ENCODE measurements around the gene ASCL4. TPM values are rescaled to one million over a fixed set of nuclear protein-coding genes. Genes with fewer than 3 reads are reported as not detected.

Gene ASCL4
- total and polyA plus RNA-seq, 2 of the 4 experiments (the other 2 are of a cell fraction): not detected

GRCh38 chr12:107749083-107749482 is 25.4 kb upstream of the ASCL4 start:
- POLR2A ChIA-PET (ENCODE audit: unreplicated experiment): no interaction called here
- no peak overlapping the region for H4K5ac ChIP-seq (ENCODE audit: low read depth, low read length)
- DNase-seq: peak; percentile 17
- H3K9me3 ChIP-seq (ENCODE audit: control insufficient read depth, insufficient read depth, low read length): no peaks in the 10 kb centered on the region
- H3K79me1 ChIP-seq (ENCODE audit: low read depth in 1 of 2, low read length in 2 of 2): peaks cover 44 to 53% of the 10 kb centered on the region in 2 experiments
- H3K4me3 ChIP-seq (ENCODE audit: insufficient read depth, low read depth, low read length): no peak overlapping the region
- peak overlapping the region; percentile 33; the same call in 1 of the 2 replicates for H3K4me2 ChIP-seq (ENCODE audit: low read depth, low read length)
- H3K18ac ChIP-seq (ENCODE audit: low read depth, low read length): no peak overlapping the region
- ATAC-seq (ENCODE audit: low read depth): peak; percentile 48
- H4K8ac ChIP-seq (ENCODE audit: low read depth in 2 of 2, low read length in 2 of 2): no peak overlapping the region
- H2BK5ac ChIP-seq (ENCODE audit: low read depth, low read length, poor library complexity, severe bottlenecking): peak overlapping the region; percentile 4
- H3K56ac ChIP-seq (ENCODE audit: extremely low read depth, insufficient read depth, low read length): no peak overlapping the region
- intact Hi-C loops (cut with micrococcal nuclease) (loop anchor here (5.0 kb wide), 1 partner anchor 47 kb away; no protein-coding TSS in a partner anchor), dilution Hi-C loops (cut with HindIII; ENCODE audit: low sequenced_read_pairs, unreplicated experiment) (no loop called here), in situ Hi-C loops (cut with MboI; ENCODE audit: low sequenced_read_pairs) (no loop called here)
- no peak for TF ChIP-seq CEBPB (IDR thresholded peaks at IDR 0.05; ENCODE audit: low read depth, low read length)
- no peak for TF ChIP-seq MAZ (IDR thresholded peaks at IDR 0.05; ENCODE audit: borderline replicate concordance, low read depth, low read length)
- no peak for TF ChIP-seq BHLHE40 (IDR thresholded peaks at IDR 0.05; ENCODE audit: low read depth, low read length)
- TF ChIP-seq POLR2A (IDR thresholded peaks at IDR 0.05; ENCODE audit: low read depth, low read length): no peak
- TF ChIP-seq NFE2L2 (IDR thresholded peaks at IDR 0.05; ENCODE audit: low read depth, low read length): no peak
- TF ChIP-seq MXI1 (IDR thresholded peaks at IDR 0.05; ENCODE audit: borderline replicate concordance, low read depth, low read length): no peak
- no peak for TF ChIP-seq ELK1 (IDR thresholded peaks at IDR 0.05; ENCODE audit: borderline replicate concordance, low read depth, low read length)
- no peak for TF ChIP-seq CTCF (conservative IDR thresholded peaks at IDR 0.05; ENCODE audit: low read depth, low read length)
- no peak for TF ChIP-seq MAFK (IDR thresholded peaks at IDR 0.05; ENCODE audit: low read depth, low read length)
- TF ChIP-seq FOS (IDR thresholded peaks at IDR 0.05; ENCODE audit: low read depth, low read length): no peak
- TF ChIP-seq, protein P1, sequence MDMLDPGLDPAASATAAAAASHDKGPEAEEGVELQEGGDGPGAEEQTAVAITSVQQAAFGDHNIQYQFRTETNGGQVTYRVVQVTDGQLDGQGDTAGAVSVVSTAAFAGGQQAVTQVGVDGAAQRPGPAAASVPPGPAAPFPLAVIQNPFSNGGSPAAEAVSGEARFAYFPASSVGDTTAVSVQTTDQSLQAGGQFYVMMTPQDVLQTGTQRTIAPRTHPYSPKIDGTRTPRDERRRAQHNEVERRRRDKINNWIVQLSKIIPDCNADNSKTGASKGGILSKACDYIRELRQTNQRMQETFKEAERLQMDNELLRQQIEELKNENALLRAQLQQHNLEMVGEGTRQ (IDR thresholded peaks at IDR 0.05; ENCODE audit: low read depth, low read length): no peak
- no peak for TF ChIP-seq RCOR1 (IDR thresholded peaks at IDR 0.05; ENCODE audit: insufficient replicate concordance, low read length)
- no peak for TF ChIP-seq RAD21 (IDR thresholded peaks at IDR 0.05; ENCODE audit: low read length)
- TF ChIP-seq SMC3 (IDR thresholded peaks at IDR 0.05; ENCODE audit: low read depth, low read length): no peak
- no peak for TF ChIP-seq RFX5 (IDR thresholded peaks at IDR 0.05; ENCODE audit: low read depth, low read length)
- TF ChIP-seq CHD1 (IDR thresholded peaks at IDR 0.05; ENCODE audit: low read depth, low read length): no peak
- no peak overlapping the region for H2AK5ac ChIP-seq (ENCODE audit: low read depth, low read length)
- peaks cover 33% of the 10 kb centered on the region for H3K36me3 ChIP-seq (ENCODE audit: control insufficient read depth, insufficient read depth, low read length)
- no peak overlapping the region for H3K27ac ChIP-seq (ENCODE audit: insufficient read depth, low read length)
- 60 to 100% methylated on average over 1 of the region's 1 CpG for WGBS, 2 experiments (ENCODE audit: extremely low coverage in 2 of 2, insufficient read length in 1 of 2)
- no peak overlapping the region for H2AK9ac ChIP-seq (replicated peaks; ENCODE audit: low read depth, low read length, poor library complexity)
- no peak overlapping the region for H4K91ac ChIP-seq (ENCODE audit: insufficient read depth, low read depth, low read length)
- no peaks in the 10 kb centered on the region for H3K27me3 ChIP-seq (ENCODE audit: control insufficient read depth, insufficient read depth, low read length)
- H3K4me1 ChIP-seq (ENCODE audit: control insufficient read depth, insufficient read depth, low read length): peaks cover 11% of the 10 kb centered on the region
- peaks cover 33% of the 10 kb centered on the region for H4K20me1 ChIP-seq (ENCODE audit: insufficient read depth, low read length)
- CTCF ChIA-PET: no interaction called here
- peaks cover 16% of the 10 kb centered on the region for H3K9me1 ChIP-seq (ENCODE audit: insufficient read depth, low read length)
- H3K14ac ChIP-seq (replicated peaks; ENCODE audit: low read depth, low read length): no peak overlapping the region
- no peak overlapping the region for H2BK20ac ChIP-seq (ENCODE audit: low read depth, low read length)
- H2BK15ac ChIP-seq (ENCODE audit: low read depth, low read length): no peak overlapping the region
- no TSS peak for BruUV-seq (replicated peaks)
- no peak overlapping the region for H3K23ac ChIP-seq (ENCODE audit: low read depth, low read length)
- H3K9ac ChIP-seq (ENCODE audit: low read depth, low read length): no peak overlapping the region
- H2BK120ac ChIP-seq (ENCODE audit: low read depth, low read length): no peak overlapping the region
- H2AFZ ChIP-seq (replicated peaks; ENCODE audit: low read length, poor library complexity): no peak overlapping the region
- H3K4ac ChIP-seq (ENCODE audit: low read depth, low read length): no peak overlapping the region

Measured in IMR-90 (cell line).